ENCODE measurements around the gene TLX1. TPM values are rescaled to one million over a fixed set of nuclear protein-coding genes. Genes with fewer than 3 reads are reported as not detected.
A peak's percentile ranks its signal among the peaks of the same experiment; 100 is the strongest.

TLX1 gene
- total RNA-seq, 1 experiment from 2014 or later: not detected

GRCh38 chr10:101130141-101130540 is 959 bp upstream of the TLX1 start:
- no peak for DNase-seq (ENCODE audit: low read depth)
- in situ Hi-C loops (cut with HindIII; ENCODE audit: low pct_unique_long_range_greater_than_20kb, low sequenced_read_pairs): no loop called here

- in situ Hi-C loops (cut with HindIII; ENCODE audit: low pct_unique_long_range_greater_than_20kb, low sequenced_read_pairs): no loop called here
- DNase-seq (ENCODE audit: low read depth): no peak
Observed at GRCh38 chr10:101131962-101132635, 999 bp downstream of the TLX1 start.

GRCh38 chr10:101132636-101133473 is 1.8 kb downstream of the TLX1 start:
- DNase-seq (ENCODE audit: low read depth): no peak
- in situ Hi-C loops (cut with HindIII; ENCODE audit: low pct_unique_long_range_greater_than_20kb, low sequenced_read_pairs): no loop called here

GRCh38 chr10:101133489-101134298 is 2.6 kb downstream of the TLX1 start:
- in situ Hi-C loops (cut with HindIII; ENCODE audit: low pct_unique_long_range_greater_than_20kb, low sequenced_read_pairs): no loop called here
- DNase-seq (ENCODE audit: low read depth): no peak

- DNase-seq (ENCODE audit: low read depth): no peak
Observed at GRCh38 chr10:101134299-101135127, 3.4 kb downstream of the TLX1 start.

GRCh38 chr10:101135141-101136006 is 4.3 kb downstream of the TLX1 start:
- in situ Hi-C loops (cut with HindIII; ENCODE audit: low pct_unique_long_range_greater_than_20kb, low sequenced_read_pairs): no loop called here

More at GRCh38 chr10:101134299-101135127, 3.4 kb downstream of the TLX1 start:
- in situ Hi-C loops (cut with HindIII; ENCODE audit: low pct_unique_long_range_greater_than_20kb, low sequenced_read_pairs): no loop called here

GRCh38 chr10:101136007-101136707 is 5.1 kb downstream of the TLX1 start:
- in situ Hi-C loops (cut with HindIII; ENCODE audit: low pct_unique_long_range_greater_than_20kb, low sequenced_read_pairs): no loop called here

More at GRCh38 chr10:101135141-101136006, 4.3 kb downstream of the TLX1 start:
- DNase-seq (ENCODE audit: low read depth): no peak

GRCh38 chr10:101136708-101137121 is 5.6 kb downstream of the TLX1 start:
- in situ Hi-C loops (cut with HindIII; ENCODE audit: low pct_unique_long_range_greater_than_20kb, low sequenced_read_pairs): no loop called here
- DNase-seq (ENCODE audit: low read depth): no peak

More at GRCh38 chr10:101136007-101136707, 5.1 kb downstream of the TLX1 start:
- no peak for DNase-seq (ENCODE audit: low read depth)

GRCh38 chr10:101137271-101137670 is 6.2 kb downstream of the TLX1 start:
- DNase-seq (ENCODE audit: low read depth): no peak
- in situ Hi-C loops (cut with HindIII; ENCODE audit: low pct_unique_long_range_greater_than_20kb, low sequenced_read_pairs): no loop called here

- in situ Hi-C loops (cut with HindIII; ENCODE audit: low pct_unique_long_range_greater_than_20kb, low sequenced_read_pairs): no loop called here
- DNase-seq (ENCODE audit: low read depth): no peak
Observed at GRCh38 chr10:101138788-101139420, 7.8 kb downstream of the TLX1 start.

- in situ Hi-C loops (cut with HindIII; ENCODE audit: low pct_unique_long_range_greater_than_20kb, low sequenced_read_pairs): no loop called here
- DNase-seq (ENCODE audit: low read depth): no peak
Observed at GRCh38 chr10:101139421-101139911, 8.4 kb downstream of the TLX1 start.

- DNase-seq (ENCODE audit: low read depth): no peak
- in situ Hi-C loops (cut with HindIII; ENCODE audit: low pct_unique_long_range_greater_than_20kb, low sequenced_read_pairs): no loop called here
Observed at GRCh38 chr10:101140084-101140949, 9.2 kb downstream of the TLX1 start.

- DNase-seq (ENCODE audit: low read depth): no peak
- in situ Hi-C loops (cut with HindIII; ENCODE audit: low pct_unique_long_range_greater_than_20kb, low sequenced_read_pairs): no loop called here
Observed at GRCh38 chr10:101140950-101141615, 10.0 kb downstream of the TLX1 start.

- peak; percentile 61 for DNase-seq (ENCODE audit: low read depth)
- in situ Hi-C loops (cut with HindIII; ENCODE audit: low pct_unique_long_range_greater_than_20kb, low sequenced_read_pairs): no loop called here
Observed at GRCh38 chr10:101141616-101142532, 10.8 kb downstream of the TLX1 start.
